ENCODE measurements around the gene DTX1.

DTX1 gene

GRCh38 chr12:113056631-113057488, at the start of gene DTX1:
DTX1 (plus strand) TSS chr12:113056730; CDS start chr12:113058193, 1,463 bp downstream.
- DNase-seq: peak; percentile 71

GRCh38 chr12:113007166-113007565, 49.4 kb upstream of the DTX1 start:
- DNase-seq: no peak

- no peak for DNase-seq
Measured at GRCh38 chr12:113010701-113011100, 45.8 kb upstream of the DTX1 start.

- DNase-seq: no peak
Measured at GRCh38 chr12:113014565-113014964, 42.0 kb upstream of the DTX1 start.

GRCh38 chr12:113016796-113017195, 39.7 kb upstream of the DTX1 start:
- DNase-seq: no peak

- no peak for DNase-seq
Measured at GRCh38 chr12:113019025-113019424, 37.5 kb upstream of the DTX1 start.

GRCh38 chr12:113021500-113021899, 35.0 kb upstream of the DTX1 start:
- no peak for DNase-seq

DNA sequence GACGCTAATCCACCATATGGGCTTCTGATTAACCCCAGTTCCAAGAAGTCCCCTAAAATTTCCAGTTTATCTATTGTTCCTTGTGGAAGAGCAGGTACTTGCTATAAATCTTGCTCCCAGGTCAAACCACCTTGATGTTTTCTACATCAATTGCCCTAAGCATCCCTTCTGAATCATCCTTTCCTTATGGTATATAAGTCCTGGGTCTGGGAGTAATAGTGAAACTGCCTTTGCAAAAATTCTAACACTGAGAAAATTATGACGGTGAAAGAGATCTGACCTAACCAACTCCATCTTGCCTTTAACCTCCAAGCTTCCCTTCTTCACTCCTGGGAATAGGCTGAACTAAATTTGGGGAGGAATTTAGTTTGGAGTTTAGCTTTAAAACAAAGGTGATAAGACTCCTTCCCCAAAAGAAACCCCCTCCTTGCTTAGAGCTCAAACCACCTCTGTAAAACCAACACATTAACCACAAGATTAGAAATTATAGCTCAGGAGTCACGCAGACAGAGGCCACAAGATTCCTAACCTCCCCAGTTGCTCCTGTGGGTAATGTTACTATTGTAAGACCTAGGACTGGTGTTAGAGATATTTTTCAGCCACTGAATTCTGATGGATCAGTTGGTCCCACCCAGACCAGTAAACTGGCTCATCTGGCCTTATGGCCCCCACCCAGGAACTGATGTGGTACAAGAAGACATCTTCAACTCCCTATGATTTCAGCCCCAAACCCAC, 33.8 kb upstream of the DTX1 start:
- DNase-seq: no peak

DNA sequence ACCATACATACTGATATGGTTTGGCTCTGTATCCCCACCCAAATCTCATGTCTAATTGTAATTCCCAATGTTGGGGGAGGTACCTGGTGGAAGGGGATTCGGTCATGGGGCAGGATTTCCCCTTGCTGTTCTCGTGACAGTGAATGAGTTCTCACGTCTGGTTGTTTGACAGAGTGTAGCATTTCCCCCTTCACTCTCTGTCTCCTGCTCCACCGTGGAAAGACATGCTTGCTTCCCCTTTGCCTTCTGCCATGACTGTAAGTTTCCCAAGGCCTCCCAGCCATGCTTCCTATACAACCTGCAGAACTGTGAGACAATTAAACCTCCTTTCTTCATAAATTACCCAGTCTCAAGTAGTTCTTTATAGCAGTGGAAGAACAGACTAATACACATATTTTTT, 28.8 kb upstream of the DTX1 start:
- DNase-seq: no peak

- peak; percentile 11 for DNase-seq
Measured at GRCh38 chr12:113030875-113031525, 25.5 kb upstream of the DTX1 start.

GRCh38 chr12:113039911-113040445, 16.6 kb upstream of the DTX1 start:
- DNase-seq: no peak

DNA sequence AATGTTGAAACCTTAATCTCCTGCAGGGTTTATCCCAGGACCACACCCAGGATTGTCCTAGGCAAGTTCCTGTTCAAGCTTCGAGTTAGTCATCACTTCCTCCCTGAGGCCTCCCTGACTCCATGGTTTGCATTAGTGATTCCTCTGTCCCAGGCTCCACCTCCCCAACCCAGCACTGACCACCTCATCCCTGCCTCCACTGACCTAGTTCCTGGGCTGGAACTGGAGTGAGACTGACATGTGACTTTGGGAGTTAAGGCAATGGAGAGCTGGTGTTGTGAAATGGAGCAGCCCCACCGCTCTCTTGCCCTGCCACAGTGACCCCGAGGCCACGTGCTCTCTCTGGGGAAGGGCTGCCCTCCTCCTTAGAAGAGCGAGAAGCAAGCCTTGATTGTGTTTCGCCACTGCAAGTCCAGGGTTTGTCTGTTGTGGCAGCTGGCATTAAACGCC, 15.8 kb upstream of the DTX1 start:
- DNase-seq: no peak

- no peak for DNase-seq
Measured at GRCh38 chr12:113041560-113041959, 15.0 kb upstream of the DTX1 start.

- no peak for DNase-seq
Measured at GRCh38 chr12:113043240-113043639, 13.3 kb upstream of the DTX1 start.

DNA sequence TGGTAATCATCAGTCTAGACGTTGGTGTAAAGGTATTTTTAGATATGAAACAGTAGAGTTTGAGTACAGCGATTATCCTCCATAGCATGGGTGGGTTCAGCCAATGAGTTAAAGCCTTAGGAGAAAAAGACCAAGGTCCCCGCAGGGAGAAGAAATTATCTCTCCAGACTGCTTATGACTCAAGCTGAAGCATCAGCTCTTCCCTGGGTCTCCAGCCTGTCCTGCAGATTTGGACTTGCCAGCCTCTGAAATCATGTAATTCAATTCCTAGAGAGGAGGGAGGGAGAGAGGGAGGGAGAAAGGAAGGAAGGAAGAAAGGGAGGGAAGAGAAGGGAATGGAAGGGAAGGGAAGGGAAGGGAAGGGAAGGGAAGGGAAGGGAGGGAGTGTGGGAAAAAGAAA, 12.0 kb upstream of the DTX1 start:
- no peak for DNase-seq

GRCh38 chr12:113048716-113049127, 7.8 kb upstream of the DTX1 start:
- peak; percentile 77 for DNase-seq

DNA sequence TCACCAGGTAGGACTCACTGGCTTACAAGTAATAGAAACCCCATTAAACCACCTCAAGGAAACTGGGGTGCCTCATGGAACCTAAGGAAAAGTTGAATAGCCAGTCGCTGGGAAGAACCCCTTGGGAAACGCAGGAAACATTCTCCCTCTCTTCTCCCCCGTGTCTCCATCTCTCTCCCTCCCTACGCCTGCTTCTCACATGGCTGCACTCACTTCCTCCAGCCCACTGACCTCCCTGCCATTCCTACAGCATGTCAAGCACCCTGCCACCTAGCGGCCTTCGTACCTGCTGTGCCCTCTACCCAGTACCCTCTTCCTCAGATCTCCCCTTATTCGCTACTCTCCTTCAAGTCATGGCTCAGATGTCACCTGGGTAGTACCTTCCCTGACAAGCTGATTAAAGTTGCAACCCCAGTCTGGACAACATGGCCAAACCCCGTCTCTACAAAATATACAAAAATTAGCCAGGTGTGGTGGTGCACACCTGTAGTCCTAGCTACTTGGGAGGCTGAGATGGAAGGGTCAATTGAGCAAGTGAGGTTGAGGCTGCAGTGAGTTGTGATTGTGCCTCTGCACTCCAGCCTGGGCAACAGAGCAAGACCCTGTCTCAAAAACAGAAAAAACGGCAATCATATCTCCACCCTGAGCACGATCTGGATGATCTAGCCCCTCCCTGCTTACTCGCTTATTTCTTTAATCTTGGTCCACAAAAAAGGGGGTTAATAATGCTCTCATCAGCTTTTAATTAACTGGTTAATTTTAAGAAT, 6.4 kb upstream of the DTX1 start:
- no peak for DNase-seq

GRCh38 chr12:113050795-113051194, 5.7 kb upstream of the DTX1 start:
- DNase-seq: no peak

GRCh38 chr12:113051759-113052158, 4.8 kb upstream of the DTX1 start:
- DNase-seq: no peak

GRCh38 chr12:113052326-113052725, 4.2 kb upstream of the DTX1 start:
- DNase-seq: no peak

DNA sequence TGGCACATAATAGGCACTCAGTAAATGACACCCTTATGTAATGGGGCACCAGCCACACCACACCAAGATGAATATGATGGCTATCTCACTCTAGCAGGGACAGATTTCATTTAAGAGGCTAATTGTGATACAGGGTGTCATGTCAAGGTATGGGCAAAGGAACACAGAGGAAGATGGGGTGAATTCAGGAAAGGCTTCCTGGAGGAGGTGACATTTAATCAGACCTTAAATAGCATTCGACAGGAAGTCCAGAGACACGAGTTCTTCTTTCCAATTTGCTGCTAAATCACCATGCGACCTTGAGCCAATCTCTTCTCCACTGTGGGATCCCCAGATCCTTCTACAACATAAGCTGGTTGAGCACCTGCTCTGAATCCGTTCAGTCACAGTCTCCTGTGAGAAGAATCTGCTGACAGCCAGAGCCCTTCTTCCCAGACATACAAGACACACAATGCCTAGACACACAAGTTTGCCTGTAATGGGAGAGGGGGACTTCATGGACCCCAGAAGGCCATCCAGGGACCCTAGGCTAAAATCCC, 1.5 kb upstream of the DTX1 start:
- DNase-seq: no peak

All from CD4-positive, alpha-beta T cell treated with Interleukin-17A for 4 hours (primary cell).